ENCODE data around the gene IL16. TPM values are rescaled to one million over a fixed set of nuclear protein-coding genes. Genes with fewer than 3 reads are reported as not detected.

IL16 gene
- total RNA-seq, 1 experiment from 2014 or later, result 0.81 TPM

DNA sequence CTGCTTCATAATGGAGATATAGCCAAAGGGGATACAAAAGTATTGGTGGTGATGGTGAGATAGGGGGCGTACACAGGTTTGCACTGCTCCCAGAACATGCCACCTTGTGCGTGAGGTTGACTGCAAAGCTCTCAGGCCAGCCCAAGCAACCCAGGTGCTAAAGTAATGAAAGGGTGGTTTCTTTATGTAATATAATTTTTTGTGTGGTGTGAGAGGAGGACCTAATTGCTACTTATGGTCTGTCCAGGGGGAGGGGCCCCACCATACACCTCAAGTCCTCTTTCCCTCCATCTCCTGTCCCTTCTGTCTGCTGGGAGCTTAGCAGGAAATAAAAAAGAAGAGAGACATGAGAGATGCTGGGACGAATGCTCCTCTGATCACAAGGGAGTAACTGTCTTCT is 73.5 kb downstream of the IL16 start:
- Histone ChIP-seq H3K27ac (ENCODE audit: low read depth, low read length) (no peak overlapping the region), H3K4me3 (replicated peaks in 1 of 2; ENCODE audit: low read depth in 1 of 2, low read length in 2 of 2) (no peak overlapping the region), H3K9ac (ENCODE audit: low read length) (no peak overlapping the region), H3K27me3 (ENCODE audit: insufficient read depth, low read length) (no peaks in the 10 kb centered on the region), H2AFZ (ENCODE audit: low read depth, low read length, poor library complexity, severe bottlenecking) (no peak overlapping the region), H3K79me2 (ENCODE audit: insufficient read depth, low read length) (no peaks in the 10 kb centered on the region), H3K9me2 (ENCODE audit: insufficient read depth) (no peaks in the 10 kb centered on the region), H4K20me1 (ENCODE audit: insufficient read depth) (no peaks in the 10 kb centered on the region), H3K4me2 (ENCODE audit: low read length) (no peak overlapping the region), H3K36me3 (ENCODE audit: control insufficient read depth in 1 of 2, insufficient read depth in 2 of 2, low read length in 2 of 2) (no peaks in the 10 kb centered on the region), H3K9me3 (ENCODE audit: control insufficient read depth in 1 of 2, insufficient read depth in 1 of 2, low read depth in 1 of 2, low read length in 2 of 2) (no peaks in the 10 kb centered on the region), H3K4me1 (ENCODE audit: control insufficient read depth in 1 of 2, insufficient read depth in 2 of 2, low read length in 2 of 2) (peaks cover 7 to 13% of the 10 kb centered on the region in 2 experiments)
- POLR2A ChIA-PET, result no interaction called here
- RAD21 ChIA-PET (ENCODE audit: low non-redundant PET in 1 of 2, low total read pairs in 2 of 2, uncharacterized antibody in 2 of 2, unreplicated experiment in 2 of 2), result no interaction called here
- intact Hi-C loops (cut with micrococcal nuclease), result no loop called here
- TF ChIP-seq EZH2 (IDR thresholded peaks at IDR 0.05) (no peak), EGR1 (IDR thresholded peaks at IDR 0.05; ENCODE audit: low read depth) (no peak), TCF7L2 (IDR thresholded peaks at IDR 0.05; ENCODE audit: borderline replicate concordance, extremely low read depth, insufficient read depth, insufficient read length) (no peak), JUND (IDR thresholded peaks at IDR 0.05) (no peak), CEBPB (IDR thresholded peaks at IDR 0.05; ENCODE audit: low read depth) (no peak), ELF1 (IDR thresholded peaks at IDR 0.05; ENCODE audit: borderline replicate concordance, low read depth) (no peak), POLR2AphosphoS5 (IDR thresholded peaks at IDR 0.05; ENCODE audit: low read depth, low read length) (no peak), FOSL1 (IDR thresholded peaks at IDR 0.05; ENCODE audit: low read depth) (no peak), SP1 (IDR thresholded peaks at IDR 0.05; ENCODE audit: low read depth) (no peak), EZH2phosphoT487 (IDR thresholded peaks at IDR 0.05; ENCODE audit: borderline replicate concordance) (no peak), CBX3 (IDR thresholded peaks at IDR 0.05; ENCODE audit: low read depth) (no peak), SIN3A (IDR thresholded peaks at IDR 0.05; ENCODE audit: low read depth) (no peak), RAD21 (IDR thresholded peaks at IDR 0.05; ENCODE audit: low read depth) (no peak), YY1 (IDR thresholded peaks at IDR 0.05; ENCODE audit: extremely low read depth, insufficient replicate concordance, low read depth, low read length) (no peak)
- TF ChIP-seq, protein P1, sequence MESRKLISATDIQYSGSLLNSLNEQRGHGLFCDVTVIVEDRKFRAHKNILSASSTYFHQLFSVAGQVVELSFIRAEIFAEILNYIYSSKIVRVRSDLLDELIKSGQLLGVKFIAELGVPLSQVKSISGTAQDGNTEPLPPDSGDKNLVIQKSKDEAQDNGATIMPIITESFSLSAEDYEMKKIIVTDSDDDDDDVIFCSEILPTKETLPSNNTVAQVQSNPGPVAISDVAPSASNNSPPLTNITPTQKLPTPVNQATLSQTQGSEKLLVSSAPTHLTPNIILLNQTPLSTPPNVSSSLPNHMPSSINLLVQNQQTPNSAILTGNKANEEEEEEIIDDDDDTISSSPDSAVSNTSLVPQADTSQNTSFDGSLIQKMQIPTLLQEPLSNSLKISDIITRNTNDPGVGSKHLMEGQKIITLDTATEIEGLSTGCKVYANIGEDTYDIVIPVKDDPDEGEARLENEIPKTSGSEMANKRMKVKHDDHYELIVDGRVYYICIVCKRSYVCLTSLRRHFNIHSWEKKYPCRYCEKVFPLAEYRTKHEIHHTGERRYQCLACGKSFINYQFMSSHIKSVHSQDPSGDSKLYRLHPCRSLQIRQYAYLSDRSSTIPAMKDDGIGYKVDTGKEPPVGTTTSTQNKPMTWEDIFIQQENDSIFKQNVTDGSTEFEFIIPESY (IDR thresholded peaks at IDR 0.05; ENCODE audit: extremely low read depth, insufficient replicate concordance, low read length), result no peak
- TF ChIP-seq, protein P2, sequence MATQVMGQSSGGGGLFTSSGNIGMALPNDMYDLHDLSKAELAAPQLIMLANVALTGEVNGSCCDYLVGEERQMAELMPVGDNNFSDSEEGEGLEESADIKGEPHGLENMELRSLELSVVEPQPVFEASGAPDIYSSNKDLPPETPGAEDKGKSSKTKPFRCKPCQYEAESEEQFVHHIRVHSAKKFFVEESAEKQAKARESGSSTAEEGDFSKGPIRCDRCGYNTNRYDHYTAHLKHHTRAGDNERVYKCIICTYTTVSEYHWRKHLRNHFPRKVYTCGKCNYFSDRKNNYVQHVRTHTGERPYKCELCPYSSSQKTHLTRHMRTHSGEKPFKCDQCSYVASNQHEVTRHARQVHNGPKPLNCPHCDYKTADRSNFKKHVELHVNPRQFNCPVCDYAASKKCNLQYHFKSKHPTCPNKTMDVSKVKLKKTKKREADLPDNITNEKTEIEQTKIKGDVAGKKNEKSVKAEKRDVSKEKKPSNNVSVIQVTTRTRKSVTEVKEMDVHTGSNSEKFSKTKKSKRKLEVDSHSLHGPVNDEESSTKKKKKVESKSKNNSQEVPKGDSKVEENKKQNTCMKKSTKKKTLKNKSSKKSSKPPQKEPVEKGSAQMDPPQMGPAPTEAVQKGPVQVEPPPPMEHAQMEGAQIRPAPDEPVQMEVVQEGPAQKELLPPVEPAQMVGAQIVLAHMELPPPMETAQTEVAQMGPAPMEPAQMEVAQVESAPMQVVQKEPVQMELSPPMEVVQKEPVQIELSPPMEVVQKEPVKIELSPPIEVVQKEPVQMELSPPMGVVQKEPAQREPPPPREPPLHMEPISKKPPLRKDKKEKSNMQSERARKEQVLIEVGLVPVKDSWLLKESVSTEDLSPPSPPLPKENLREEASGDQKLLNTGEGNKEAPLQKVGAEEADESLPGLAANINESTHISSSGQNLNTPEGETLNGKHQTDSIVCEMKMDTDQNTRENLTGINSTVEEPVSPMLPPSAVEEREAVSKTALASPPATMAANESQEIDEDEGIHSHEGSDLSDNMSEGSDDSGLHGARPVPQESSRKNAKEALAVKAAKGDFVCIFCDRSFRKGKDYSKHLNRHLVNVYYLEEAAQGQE (IDR thresholded peaks at IDR 0.05; ENCODE audit: low read depth), result no peak
- BruUV-seq (replicated peaks), result no TSS peak
- CTCF ChIA-PET, result no interaction called here
- ATAC-seq (no peak), DNase-seq (ENCODE audit: low read depth, low spot score) (no peak)

All from HCT116 (cell line).